MM.1S (cell line): ENCODE measurements around the gene PNKP.

Experiments
- CTCF ChIP-seq: fragments of 300-600 bp; sonication (generic); IDR thresholded peaks from 2 replicates; pipeline ENCODE4 v1.5.1; 2016; ENCODE audit warnings: antibody characterized with exemption, low read length, mixed read lengths
- EZH2 ChIP-seq: fragments of 300-600 bp; sonication (generic); optimal IDR thresholded peaks from 2 replicates; pipeline ENCODE3; 2017; ENCODE audit warnings: low read depth, mild to moderate bottlenecking, antibody characterized with exemption, low read length, mixed read lengths
- EZH2phosphoT487 ChIP-seq: fragments of 300-600 bp; sonication (generic); IDR thresholded peaks from 2 replicates; pipeline ENCODE4 v1.6.1; 2018; ENCODE audit warnings: antibody characterized with exemption, low read length

GRCh38 chr19:49908480-49909420, 41.4 kb upstream of the PNKP start:
- TF ChIP-seq CTCF (no peak), EZH2phosphoT487 (no peak), EZH2 (no peak)
